Heart left ventricle (tissue), 16 donors: ENCODE results near the gene G3BP1. TPM values are rescaled to one million over a fixed set of nuclear protein-coding genes. Genes with fewer than 3 reads are reported as not detected.
A peak's percentile ranks its signal among the peaks of the same experiment; 100 is the strongest.
"Not testable (repeated sequence)": the region's sequence is repeated elsewhere in the genome, so short reads cannot be mapped to it uniquely, and the experiment has no call there.

Experiments used
- ATAC-seq, 4 donors: fragments of 200-7000 bp; cut with Tn5 transposase; one replicate each; pipeline ENCODE4 v1.9.1; 2020 to 2022; ENCODE audit warnings: moderate library complexity in 4 of 4, mild to moderate bottlenecking in 3 of 4, moderate number of reproducible peaks in 1 of 4
- DNase-seq, 5 donors: peaks; one replicate each; pipeline ENCODE4 v3.0.0-alpha.2; 2020
- H3K27ac ChIP-seq, 12 donors: fragments of 200-600 bp; sonication (generic) in 4 of 12; one replicate each; pipeline versions ENCODE4 v1.5.0 to v1.8.0; 2016 to 2022; ENCODE audit warnings: mild to moderate bottlenecking in 2 of 12
- H3K27me3 ChIP-seq, 9 donors: fragments of 200-600 bp; sonication (generic) in 2 of 9; one replicate each; pipeline versions ENCODE4 v1.5.1 to v1.8.0; 2016 to 2022; ENCODE audit warnings: mild to moderate bottlenecking in 3 of 9
- H3K36me3 ChIP-seq, 9 donors: fragments of 200-600 bp; sonication (generic) in 2 of 9; one replicate each; pipeline versions ENCODE4 v1.5.0 to v1.8.0; 2018 to 2022; ENCODE audit warnings: mild to moderate bottlenecking in 2 of 9
- H3K4me1 ChIP-seq, 12 donors: fragments of 200-600 bp; sonication (generic) in 4 of 12; one replicate each; pipeline versions ENCODE4 v1.5.0 to v1.8.0; 2016 to 2022; ENCODE audit warnings: mild to moderate bottlenecking in 3 of 12
- H3K4me3 ChIP-seq, 12 donors: fragments of 200-600 bp; sonication (generic) in 4 of 12; one replicate each; pipeline versions ENCODE4 v1.5.0 to v1.8.0; 2017 to 2022; ENCODE audit warnings: mild to moderate bottlenecking in 9 of 12, moderate library complexity in 4 of 12
- H3K9me3 ChIP-seq, 12 donors: fragments of 200-600 bp; sonication (generic) in 4 of 12; one replicate each; pipeline versions ENCODE4 v1.5.0 to v1.8.0; 2016 to 2022; ENCODE audit warnings: mild to moderate bottlenecking in 1 of 12
- POLR2A ChIP-seq, 2 donors: fragments of 450-650 bp; IDR thresholded peaks; one replicate each; pipeline ENCODE4 v1.6.1; 2017; ENCODE audit warnings: antibody characterized with exemption in 2 of 2, mild to moderate bottlenecking in 2 of 2, moderate library complexity in 2 of 2
- WGBS, 4 donors: extraction: QIAGEN DNeasy Blood & Tissue Kit in 2 of 4; methylation state at CpG; one replicate each; pipeline versions ENCODE4 v1.1.5 to v1.1.7; 2013 to 2018; 5-methylcytosine and 5-hydroxymethylcytosine counted together
- intact Hi-C, 10 donors: fragments of 100-400 bp; cut with DNase I; formaldehyde crosslinking; loops; one replicate each; pipeline versions ENCODE4 v1.11.1 to v1.14.2; 2022
- polyA plus RNA-seq, 2 donors: library from polyadenylated mRNA; stranded (reverse); fragments of 200-250 nt; gene quantifications; one replicate each; pipeline ENCODE4 v1.2.3, GENCODE V29; 2013
- total RNA-seq, 9 donors: library from RNA; depleted of rRNA in 2 of 9; stranded (reverse); fragments of >200 nt in 2 of 9; fragmentation: NEBNext Ultra II Directional in 3 of 9; extraction: Animal tissue kit (Norgen Biotek cat#: 25700) in 3 of 9; gene quantifications; one replicate each; pipeline versions ENCODE4 v1.1.0 to v1.2.4, GENCODE V29; 2016 to 2023
- TF ChIP-seq, protein P1 (sequence below), 12 donors: fragments of 200-600 bp; sonication (generic) in 4 of 12; IDR thresholded peaks; one replicate each; pipeline versions ENCODE4 v1.5.0 to v1.8.0; 2018 to 2022; ENCODE audit warnings: antibody characterized with exemption in 12 of 12, mild to moderate bottlenecking in 5 of 12
- donor health status: ischemic (EF 13 %, LVEDD 7.1; RV severe dilation, severe dysfunction).
- donor health status: healthy with polysubstance abuse.
- donor health status: DM: no; HTN: yes; CAD: no.
- donor health status: DM: no; HTN: no; CAD: no.
- donor health status: ischemic (EF 25% LVEDD 6.9; RV normal size, moderate dysfunction).
- donor health status: ischemic (EF 25% LVEDD 5.7; RV mildly dilated, moderate dysfunction).
- donor health status: healthy.
- donor health status: DM: yes; HTN: yes; CAD: no.
- donor health status: ischemic (EF 35%, LVEDD 5.7; RV mildly dilated, moderate dysfunction).
- donor health status: nonischemic (EF 11% LVEDD 7.7; RV severe dilation, severe dysfunction).
- donor health status: DM: yes; HTN: yes; CAD: no.
- donor health status: PGD.
- donor health status: ischemic (EF 29% LVEDD 5.4; RV normal size, mild dysfunction).
- donor health status: nonischemic (EF 23%, LVEDD 6.1; RV moderate dilation, normal function).

The G3BP1 gene
- total and polyA plus RNA-seq, 11 donors, result 12.7 to 133 (median 96.4) TPM

DNA sequence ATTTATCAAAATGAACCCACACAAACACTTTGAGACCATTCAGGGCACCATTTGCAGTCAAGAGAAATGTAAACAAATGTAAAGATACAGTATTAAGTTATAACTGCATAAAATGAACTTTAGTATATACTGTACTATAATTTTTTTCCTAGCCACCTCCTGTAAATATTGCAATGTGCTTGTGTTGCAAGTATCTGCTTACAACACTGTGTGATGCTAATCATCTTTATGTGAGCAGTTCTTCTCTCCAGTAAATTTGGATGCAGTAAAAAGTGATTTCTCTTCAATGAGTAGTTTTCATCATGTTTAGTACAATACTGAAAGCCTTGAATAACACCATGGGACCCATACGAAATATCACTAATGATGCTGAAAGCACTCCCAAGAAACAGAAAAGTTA is 9.4 kb downstream of the G3BP1 start:
- Histone ChIP-seq H3K36me3 (peaks cover 0 to 28% (median 6%) of the 10 kb centered on the region in 9 donors), H3K27ac (no peak overlapping the region), H3K9me3 (no peaks in the 10 kb centered on the region), H3K27me3 (no peaks in the 10 kb centered on the region), H3K4me3 (no peak overlapping the region), H3K4me1 (peaks cover 2 to 82% (median 68%) of the 10 kb centered on the region in 12 donors)
- ATAC-seq (no peak), DNase-seq (no peak)
- no peak for TF ChIP-seq POLR2A (IDR thresholded peaks at IDR 0.05)
- TF ChIP-seq, protein P1, sequence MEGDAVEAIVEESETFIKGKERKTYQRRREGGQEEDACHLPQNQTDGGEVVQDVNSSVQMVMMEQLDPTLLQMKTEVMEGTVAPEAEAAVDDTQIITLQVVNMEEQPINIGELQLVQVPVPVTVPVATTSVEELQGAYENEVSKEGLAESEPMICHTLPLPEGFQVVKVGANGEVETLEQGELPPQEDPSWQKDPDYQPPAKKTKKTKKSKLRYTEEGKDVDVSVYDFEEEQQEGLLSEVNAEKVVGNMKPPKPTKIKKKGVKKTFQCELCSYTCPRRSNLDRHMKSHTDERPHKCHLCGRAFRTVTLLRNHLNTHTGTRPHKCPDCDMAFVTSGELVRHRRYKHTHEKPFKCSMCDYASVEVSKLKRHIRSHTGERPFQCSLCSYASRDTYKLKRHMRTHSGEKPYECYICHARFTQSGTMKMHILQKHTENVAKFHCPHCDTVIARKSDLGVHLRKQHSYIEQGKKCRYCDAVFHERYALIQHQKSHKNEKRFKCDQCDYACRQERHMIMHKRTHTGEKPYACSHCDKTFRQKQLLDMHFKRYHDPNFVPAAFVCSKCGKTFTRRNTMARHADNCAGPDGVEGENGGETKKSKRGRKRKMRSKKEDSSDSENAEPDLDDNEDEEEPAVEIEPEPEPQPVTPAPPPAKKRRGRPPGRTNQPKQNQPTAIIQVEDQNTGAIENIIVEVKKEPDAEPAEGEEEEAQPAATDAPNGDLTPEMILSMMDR (IDR thresholded peaks at IDR 0.05), result no peak
- 43 to 48% (median 44%) methylated on average over 1 of the region's 1 CpG for WGBS, 4 donors
- intact Hi-C loops, result no loop called here

DNA sequence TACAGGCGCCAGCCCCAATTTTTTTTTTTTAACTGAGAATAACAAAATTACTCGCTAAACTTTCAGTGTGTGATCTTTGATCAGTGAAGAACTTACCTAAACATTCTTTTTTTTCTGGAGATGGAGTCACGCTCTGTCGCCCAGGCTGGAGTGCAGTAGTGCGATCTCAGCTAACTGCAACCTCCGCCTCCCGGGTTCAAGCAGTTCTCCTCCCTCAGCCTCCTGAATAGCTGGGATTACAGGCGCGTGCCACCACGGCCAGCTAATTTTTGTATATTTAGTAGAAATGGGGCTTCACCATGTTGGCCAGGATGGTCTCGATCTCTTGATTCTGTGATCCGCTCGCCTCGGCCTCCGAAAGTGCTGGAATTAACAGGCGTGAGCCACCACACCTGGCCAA is 11.9 kb downstream of the G3BP1 start:
- 93 to 96% (median 95%) methylated on average over 16 of the region's 16 CpGs for WGBS, 4 donors
- Histone ChIP-seq H3K36me3 (peaks cover 0 to 28% (median 20%) of the 10 kb centered on the region in 9 donors), H3K4me1 (peaks cover 0 to 65% (median 47%) of the 10 kb centered on the region in 12 donors)
- H3K27me3 ChIP-seq, H3K4me3 ChIP-seq, ATAC-seq, DNase-seq, H3K9me3 ChIP-seq, intact Hi-C loops, H3K27ac ChIP-seq: not testable (repeated sequence)

DNA sequence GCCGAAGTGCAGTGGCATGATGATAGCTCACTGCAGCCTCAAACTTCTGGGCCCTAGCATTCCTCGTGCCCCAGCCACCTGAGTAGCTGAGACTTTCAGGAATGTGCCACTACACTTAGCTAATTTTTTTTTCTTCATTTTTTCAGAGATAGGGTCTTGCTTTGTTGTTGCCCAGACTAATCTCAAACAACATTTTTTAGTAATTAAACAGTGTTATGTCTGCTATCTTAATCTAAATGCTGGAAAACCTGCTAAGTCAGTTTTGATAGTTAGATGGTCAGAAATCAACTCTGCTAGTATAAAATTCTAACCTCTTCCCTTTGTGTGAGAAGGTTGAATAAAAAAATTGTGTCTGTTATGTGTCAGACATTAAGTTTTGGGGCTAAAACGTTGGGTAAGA is 12.4 kb downstream of the G3BP1 start:
- peaks cover 0 to 29% (median 21%) of the 10 kb centered on the region in 9 donors for H3K36me3 ChIP-seq
- TF ChIP-seq, protein P1 (IDR thresholded peaks at IDR 0.05), result no peak
- TF ChIP-seq POLR2A (IDR thresholded peaks at IDR 0.05), result no peak
- no peak overlapping the region for H3K27ac ChIP-seq
- WGBS, 4 donors, result 55 to 62% (median 59%) methylated on average over 3 of the region's 3 CpGs
- peaks cover 0 to 61% (median 47%) of the 10 kb centered on the region in 12 donors for H3K4me1 ChIP-seq
- DNase-seq, result no peak
- ATAC-seq, result no peak
- no peaks in the 10 kb centered on the region for H3K27me3 ChIP-seq
- intact Hi-C loops, result no loop called here
- H3K4me3 ChIP-seq, result no peak overlapping the region
- no peaks in the 10 kb centered on the region for H3K9me3 ChIP-seq

GRCh38 chr5:151786468-151786867 is 14.7 kb downstream of the G3BP1 start:
- no peaks in the 10 kb centered on the region for H3K27me3 ChIP-seq
- no peak for DNase-seq
- peak in 1 of 4 donors; percentile 26 for ATAC-seq
- H3K27ac ChIP-seq, result no peak overlapping the region
- peaks cover 0 to 52% (median 44%) of the 10 kb centered on the region in 9 donors for H3K36me3 ChIP-seq
- H3K4me3 ChIP-seq, result no peak overlapping the region
- TF ChIP-seq, protein P1 (IDR thresholded peaks at IDR 0.05), result no peak
- TF ChIP-seq POLR2A (IDR thresholded peaks at IDR 0.05), result no peak
- H3K9me3 ChIP-seq, result no peaks in the 10 kb centered on the region
- WGBS, 4 donors, result 78 to 83% (median 82%) methylated on average over 4 of the region's 4 CpGs
- H3K4me1 ChIP-seq, result peaks cover 0 to 42% (median 26%) of the 10 kb centered on the region in 12 donors
- intact Hi-C loops, result no loop called here

- H3K4me3 ChIP-seq, result no peak overlapping the region
- WGBS, 4 donors, result 77 to 80% (median 78%) methylated on average over 6 of the region's 6 CpGs
- ATAC-seq (no peak), DNase-seq (no peak)
- H3K4me1 ChIP-seq, result peaks cover 0 to 31% (median 18%) of the 10 kb centered on the region in 12 donors
- no peak overlapping the region for H3K27ac ChIP-seq
- H3K27me3 ChIP-seq, result no peaks in the 10 kb centered on the region
- H3K36me3 ChIP-seq, result peaks cover 0 to 65% (median 57%) of the 10 kb centered on the region in 9 donors
- TF ChIP-seq POLR2A (IDR thresholded peaks at IDR 0.05), result no peak
- TF ChIP-seq, protein P1 (IDR thresholded peaks at IDR 0.05), result no peak
- intact Hi-C loops, result no loop called here
- H3K9me3 ChIP-seq, result no peaks in the 10 kb centered on the region
These were observed 16.1 kb downstream of the G3BP1 start for GRCh38 chr5:151787817-151788216.
